ENCODE measurements around the gene MYO16. TPM values are rescaled to one million over a fixed set of nuclear protein-coding genes. Genes with fewer than 3 reads are reported as not detected.

The MYO16 gene
- total RNA-seq, 1 experiment from 2014 or later, result 0.19 TPM

DNA sequence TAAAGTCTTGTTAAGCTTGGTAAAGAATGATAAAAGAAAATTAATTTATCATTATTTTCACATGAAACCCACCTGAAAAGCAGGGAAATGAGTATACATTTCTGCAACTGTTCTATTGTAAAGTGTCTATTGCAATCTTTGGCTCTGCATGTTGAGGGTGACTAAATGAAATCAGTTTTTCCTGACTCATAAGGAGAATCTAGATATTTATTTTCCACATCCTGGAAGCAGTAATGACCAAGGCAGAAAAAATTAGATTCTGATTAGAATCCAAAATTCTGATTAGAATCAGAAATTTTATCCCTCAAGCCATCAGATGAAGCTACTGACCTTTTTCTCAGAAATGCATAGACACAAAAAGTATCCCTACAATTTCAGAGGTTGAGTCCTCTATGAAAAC lies 178.4 kb downstream of the MYO16 start:
- no peaks in the 10 kb centered on the region for H3K9me3 Mint-ChIP-seq (ENCODE audit: low read depth, unreplicated experiment)
- H3K4me3 Mint-ChIP-seq (ENCODE audit: low read depth, unreplicated experiment), result no peak overlapping the region
- no peaks in the 10 kb centered on the region for H3K27me3 Mint-ChIP-seq (ENCODE audit: unreplicated experiment)
- BruUV-seq (replicated peaks), result no TSS peak
- no peak overlapping the region for H3K27ac Mint-ChIP-seq (ENCODE audit: unreplicated experiment)
- H3K36me3 Mint-ChIP-seq (ENCODE audit: insufficient read depth, unreplicated experiment), result no peaks in the 10 kb centered on the region
- TF ChIP-seq CTCF (IDR thresholded peaks at IDR 0.05; ENCODE audit: unreplicated experiment), result no peak
- H3K4me1 Mint-ChIP-seq (ENCODE audit: low read depth, unreplicated experiment), result peaks cover 18% of the 10 kb centered on the region
- intact Hi-C loops (cut with micrococcal nuclease; ENCODE audit: unreplicated experiment), result no loop called here
- CTCF ChIA-PET, result no interaction called here
- no peak for DNase-seq

DNA sequence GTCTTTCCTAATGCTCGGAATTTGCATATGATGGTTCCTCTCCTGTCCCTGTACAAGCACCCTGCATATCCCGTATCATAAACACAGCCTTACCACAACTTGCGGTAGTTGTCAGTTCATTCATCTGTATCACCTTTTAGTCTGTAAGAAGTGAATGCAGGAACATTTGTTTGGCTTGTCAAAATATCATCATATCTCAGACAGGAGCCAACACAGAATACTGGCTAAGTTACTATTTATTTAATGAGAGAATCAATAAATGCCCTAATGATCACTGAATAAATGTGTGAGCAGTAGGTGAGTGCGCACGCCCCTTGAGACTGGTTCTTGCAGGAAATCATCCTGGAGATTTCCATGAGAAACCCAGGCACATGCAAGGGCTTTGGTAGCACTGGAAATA lies 182.8 kb downstream of the MYO16 start:
- BruUV-seq (replicated peaks), result no TSS peak
- H3K9me3 Mint-ChIP-seq (ENCODE audit: low read depth, unreplicated experiment), result no peaks in the 10 kb centered on the region
- no peak for DNase-seq
- H3K36me3 Mint-ChIP-seq (ENCODE audit: insufficient read depth, unreplicated experiment), result peaks cover 6% of the 10 kb centered on the region
- no peaks in the 10 kb centered on the region for H3K27me3 Mint-ChIP-seq (ENCODE audit: unreplicated experiment)
- CTCF ChIA-PET, result no interaction called here
- H3K4me3 Mint-ChIP-seq (ENCODE audit: low read depth, unreplicated experiment), result no peak overlapping the region
- H3K27ac Mint-ChIP-seq (ENCODE audit: unreplicated experiment), result no peak overlapping the region
- no peak for TF ChIP-seq CTCF (IDR thresholded peaks at IDR 0.05; ENCODE audit: unreplicated experiment)
- intact Hi-C loops (cut with micrococcal nuclease; ENCODE audit: unreplicated experiment), result loop anchor here (5.0 to 10.0 kb wide), 2 partner anchors 35 to 83 kb away; no protein-coding TSS in a partner anchor
- peaks cover 37% of the 10 kb centered on the region for H3K4me1 Mint-ChIP-seq (ENCODE audit: low read depth, unreplicated experiment)

- H3K36me3 Mint-ChIP-seq (ENCODE audit: insufficient read depth, unreplicated experiment), result peaks cover 6% of the 10 kb centered on the region
- CTCF ChIA-PET, result no interaction called here
- no TSS peak for BruUV-seq (replicated peaks)
- H3K27ac Mint-ChIP-seq (ENCODE audit: unreplicated experiment), result peak overlapping the region; percentile 13
- H3K9me3 Mint-ChIP-seq (ENCODE audit: low read depth, unreplicated experiment), result no peaks in the 10 kb centered on the region
- DNase-seq, result no peak
- no peaks in the 10 kb centered on the region for H3K27me3 Mint-ChIP-seq (ENCODE audit: unreplicated experiment)
- H3K4me3 Mint-ChIP-seq (ENCODE audit: low read depth, unreplicated experiment), result no peak overlapping the region
- intact Hi-C loops (cut with micrococcal nuclease; ENCODE audit: unreplicated experiment), result loop anchor here (5.0 to 10.0 kb wide), 2 partner anchors 35 to 82 kb away; no protein-coding TSS in a partner anchor
- no peak for TF ChIP-seq CTCF (IDR thresholded peaks at IDR 0.05; ENCODE audit: unreplicated experiment)
- H3K4me1 Mint-ChIP-seq (ENCODE audit: low read depth, unreplicated experiment), result peaks cover 39% of the 10 kb centered on the region
These were observed 183.2 kb downstream of the MYO16 start for GRCh38 chr13:108812661-108813060.

DNA sequence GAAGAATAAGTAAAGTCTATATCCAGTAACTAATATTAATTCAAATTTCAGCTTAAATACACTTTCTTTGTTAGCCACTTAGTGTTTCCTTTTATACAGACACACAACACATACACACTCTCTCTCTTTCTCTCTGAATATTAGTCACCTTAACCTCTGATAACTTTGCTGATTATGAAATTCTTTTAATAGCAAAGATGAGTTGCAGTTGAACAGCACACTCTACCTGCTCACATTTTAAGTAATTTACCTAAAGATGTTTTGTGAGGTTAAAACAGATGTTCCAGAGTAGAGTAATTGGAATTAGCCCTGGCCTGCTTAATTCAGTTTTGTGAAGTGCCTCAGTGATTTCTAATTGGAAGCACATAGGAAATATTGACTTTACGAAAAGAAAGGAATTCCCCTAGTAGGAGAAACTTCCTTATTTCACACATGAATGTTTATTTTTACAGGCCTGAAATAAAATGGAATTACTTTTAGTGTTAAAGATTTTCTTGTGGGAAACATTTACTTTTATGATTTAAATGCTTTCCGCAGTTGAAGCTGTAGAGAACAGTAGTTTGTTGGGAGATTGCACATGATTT lies 184.3 kb downstream of the MYO16 start:
- no peak for DNase-seq

More for the DNA sequence above, 184.3 kb downstream of the MYO16 start:
- TF ChIP-seq CTCF (IDR thresholded peaks at IDR 0.05; ENCODE audit: unreplicated experiment), result no peak
- Mint-ChIP-seq H3K9me3 (ENCODE audit: low read depth, unreplicated experiment) (no peaks in the 10 kb centered on the region), H3K36me3 (ENCODE audit: insufficient read depth, unreplicated experiment) (peaks cover 6% of the 10 kb centered on the region), H3K27me3 (ENCODE audit: unreplicated experiment) (no peaks in the 10 kb centered on the region), H3K4me1 (ENCODE audit: low read depth, unreplicated experiment) (peaks cover 39% of the 10 kb centered on the region), H3K27ac (ENCODE audit: unreplicated experiment) (peak overlapping the region; percentile 63), H3K4me3 (ENCODE audit: low read depth, unreplicated experiment) (no peak overlapping the region)
- CTCF ChIA-PET, result no interaction called here
- no TSS peak for BruUV-seq (replicated peaks)
- intact Hi-C loops (cut with micrococcal nuclease; ENCODE audit: unreplicated experiment), result loop anchor here (5.0 to 10.0 kb wide), 2 partner anchors 36 to 81 kb away; no protein-coding TSS in a partner anchor
